Peyer's patch (tissue), 4 donors: Measurements from ENCODE around the gene CADM1.

ENCODE experiments used
- POLR2A ChIP-seq, 2 donors: fragments of 450-650 bp; IDR thresholded peaks; one replicate each; pipeline ENCODE4 v1.5.1; 2017; ENCODE audit warnings: antibody characterized with exemption in 2 of 2, mild to moderate bottlenecking in 2 of 2, moderate library complexity in 2 of 2
- TF ChIP-seq, protein P1 (sequence below), 6 experiments: fragments of 450-650 bp in 4 of 6; fragments of 200-600 bp in 2 of 6; sonication (generic) in 1 of 6; IDR thresholded peaks; one replicate each; pipeline ENCODE4 v1.5.1; 2017 to 2019; ENCODE audit warnings: antibody characterized with exemption in 6 of 6, mild to moderate bottlenecking in 3 of 6, moderate library complexity in 1 of 6

DNA sequence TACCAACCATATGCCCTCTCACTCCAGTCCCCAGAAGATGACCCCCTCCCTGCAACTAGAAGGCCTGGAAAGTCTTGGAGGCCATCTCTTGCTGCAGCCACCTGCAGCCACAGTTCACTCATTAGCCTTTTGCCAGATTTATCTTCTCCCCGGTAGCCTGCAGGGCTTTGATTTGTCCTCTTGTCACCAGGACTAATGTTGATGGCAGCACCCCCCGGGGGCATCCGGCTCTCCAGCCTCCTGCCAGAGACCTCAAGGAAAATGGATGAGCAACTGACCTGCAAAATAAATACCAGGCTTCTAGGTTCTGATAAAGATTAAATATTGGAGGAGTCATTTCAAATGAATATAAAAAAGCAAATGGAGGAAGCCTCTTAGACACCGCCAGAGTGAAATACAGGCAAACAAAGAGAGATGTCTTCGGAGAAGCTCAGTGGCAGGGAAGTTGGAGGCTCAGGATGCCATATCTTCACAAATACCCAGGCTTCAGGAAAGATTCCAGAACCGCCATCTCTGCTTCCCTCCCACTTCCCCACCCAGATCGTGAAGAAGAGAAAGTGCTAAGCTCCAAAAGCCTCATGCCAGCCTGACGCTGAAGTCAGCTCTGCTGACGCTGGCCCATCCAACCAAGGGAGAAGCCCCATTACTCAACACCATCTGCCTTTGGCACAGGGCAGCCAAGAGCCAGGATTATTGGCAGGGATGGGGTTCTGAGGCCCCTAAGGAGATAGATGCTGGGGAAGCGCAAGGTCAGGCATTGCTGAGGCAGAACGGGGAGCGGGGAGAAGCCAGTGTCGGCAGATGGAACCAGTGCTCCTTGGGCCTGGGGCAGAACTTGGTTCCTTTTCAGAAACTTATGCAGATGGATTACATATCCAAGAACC lies 362.7 kb downstream of the CADM1 start:
- TF ChIP-seq, protein P1, sequence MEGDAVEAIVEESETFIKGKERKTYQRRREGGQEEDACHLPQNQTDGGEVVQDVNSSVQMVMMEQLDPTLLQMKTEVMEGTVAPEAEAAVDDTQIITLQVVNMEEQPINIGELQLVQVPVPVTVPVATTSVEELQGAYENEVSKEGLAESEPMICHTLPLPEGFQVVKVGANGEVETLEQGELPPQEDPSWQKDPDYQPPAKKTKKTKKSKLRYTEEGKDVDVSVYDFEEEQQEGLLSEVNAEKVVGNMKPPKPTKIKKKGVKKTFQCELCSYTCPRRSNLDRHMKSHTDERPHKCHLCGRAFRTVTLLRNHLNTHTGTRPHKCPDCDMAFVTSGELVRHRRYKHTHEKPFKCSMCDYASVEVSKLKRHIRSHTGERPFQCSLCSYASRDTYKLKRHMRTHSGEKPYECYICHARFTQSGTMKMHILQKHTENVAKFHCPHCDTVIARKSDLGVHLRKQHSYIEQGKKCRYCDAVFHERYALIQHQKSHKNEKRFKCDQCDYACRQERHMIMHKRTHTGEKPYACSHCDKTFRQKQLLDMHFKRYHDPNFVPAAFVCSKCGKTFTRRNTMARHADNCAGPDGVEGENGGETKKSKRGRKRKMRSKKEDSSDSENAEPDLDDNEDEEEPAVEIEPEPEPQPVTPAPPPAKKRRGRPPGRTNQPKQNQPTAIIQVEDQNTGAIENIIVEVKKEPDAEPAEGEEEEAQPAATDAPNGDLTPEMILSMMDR (IDR thresholded peaks at IDR 0.05), result no peak
- TF ChIP-seq POLR2A (IDR thresholded peaks at IDR 0.05), result no peak
